GM19372 (cell line): ENCODE results near the gene EPHA6.
"Not testable (repeated sequence)": the region's sequence is repeated elsewhere in the genome, so short reads cannot be mapped to it uniquely, and the experiment has no call there.

Experiments used
- ATAC-seq: cut with Tn5 transposase; IDR thresholded peaks from one replicate; pipeline ENCODE4 v1.9.1; 2021; ENCODE audit warnings: mild to moderate bottlenecking, low read depth, moderate library complexity; ENCODE audit not compliant: unreplicated experiment

EPHA6 gene

DNA sequence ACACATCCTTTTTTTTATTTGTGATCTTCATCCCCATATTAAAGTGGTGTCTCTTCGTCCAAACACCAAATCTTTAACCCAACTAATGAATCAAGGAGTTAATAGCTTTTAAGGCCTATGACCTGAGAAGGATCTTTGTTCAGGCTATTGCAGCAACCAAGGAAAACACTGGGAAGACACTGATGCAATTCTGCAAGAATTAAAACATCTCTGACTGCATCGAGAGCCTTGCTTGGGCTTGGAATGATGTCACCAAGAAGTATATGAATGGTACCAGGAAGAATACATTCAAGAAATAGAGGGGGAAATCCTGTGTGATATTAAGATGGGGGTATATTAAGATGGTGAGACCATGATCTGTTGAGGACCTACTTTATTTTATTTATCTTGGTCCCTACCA lies 736.0 kb downstream of the EPHA6 start:
- ATAC-seq, result no peak

DNA sequence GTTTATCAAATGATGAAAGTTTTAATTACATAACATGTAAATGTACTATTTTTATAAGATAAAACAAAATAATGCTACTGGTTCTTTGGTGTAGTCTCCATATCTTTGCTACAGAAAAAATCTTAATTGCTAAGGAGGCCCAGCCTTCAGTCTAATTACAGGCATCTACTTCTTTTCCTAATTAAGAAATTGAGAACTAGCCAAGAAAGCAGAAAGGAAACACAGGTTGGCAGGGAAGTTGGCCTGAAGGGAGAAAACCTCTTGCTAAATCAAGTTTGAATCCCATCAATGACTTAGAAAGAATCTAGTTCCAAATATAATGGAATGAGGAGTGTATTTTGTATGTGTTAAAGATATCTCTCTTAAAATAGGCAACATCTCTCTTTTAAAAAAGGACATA lies 737.8 kb downstream of the EPHA6 start:
- no peak for ATAC-seq

DNA sequence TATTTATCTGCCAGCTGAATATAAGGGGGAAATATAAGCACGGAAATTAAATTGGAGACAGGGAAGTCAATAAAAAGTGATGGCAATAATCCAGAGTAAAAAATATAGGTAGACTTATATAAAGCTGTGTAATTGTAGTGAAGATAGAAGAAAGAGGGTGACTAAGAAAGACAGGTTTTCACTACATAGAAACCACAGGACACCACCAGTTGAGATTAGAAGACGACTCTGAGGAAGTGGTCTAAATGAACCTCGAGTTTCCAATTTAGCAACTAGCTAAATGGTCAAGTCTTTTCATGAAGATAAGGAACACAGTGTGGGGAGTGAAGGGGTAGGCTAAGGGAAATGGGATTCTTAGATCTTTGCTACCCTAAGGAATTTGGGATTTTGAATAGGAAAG lies 761.3 kb downstream of the EPHA6 start:
- no peak for ATAC-seq

DNA sequence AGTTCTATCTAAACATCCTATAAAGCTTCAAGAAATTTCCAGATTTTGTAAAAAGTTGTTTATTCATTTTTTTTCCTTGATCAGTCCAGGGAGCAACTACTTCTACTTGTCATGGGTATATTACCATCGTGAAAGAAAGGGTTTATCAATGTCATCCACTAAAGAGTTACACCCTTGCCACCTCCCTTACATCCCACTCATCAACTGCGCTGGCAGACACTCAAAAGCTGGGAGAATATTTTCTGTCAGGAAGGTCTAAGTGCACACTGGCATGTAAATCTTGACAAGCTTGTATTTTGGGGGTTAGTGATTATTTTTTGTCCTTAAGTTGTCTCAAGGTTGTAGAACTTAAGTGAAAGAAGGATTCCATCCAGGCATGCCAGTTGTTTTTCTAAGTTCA lies 761.8 kb downstream of the EPHA6 start:
- ATAC-seq, result no peak

DNA sequence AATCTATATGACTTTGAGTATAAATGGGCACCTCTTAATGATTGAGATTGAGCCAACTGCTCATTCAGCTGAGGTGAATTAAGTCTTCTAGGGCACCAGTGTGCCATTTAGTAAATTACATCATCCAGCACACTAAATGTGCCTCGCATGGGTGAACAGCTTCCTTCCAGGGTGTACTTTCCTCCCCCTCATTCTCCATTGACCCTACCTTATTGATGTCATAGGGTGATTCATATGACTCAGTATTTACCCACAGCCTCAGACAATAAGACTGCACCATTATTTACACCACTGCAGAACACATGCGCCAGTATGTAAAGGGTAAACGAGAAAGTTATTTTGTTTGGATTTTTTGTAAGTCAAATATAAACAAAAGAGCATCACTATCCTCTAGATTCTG lies 765.0 kb downstream of the EPHA6 start:
- ATAC-seq, result no peak

DNA sequence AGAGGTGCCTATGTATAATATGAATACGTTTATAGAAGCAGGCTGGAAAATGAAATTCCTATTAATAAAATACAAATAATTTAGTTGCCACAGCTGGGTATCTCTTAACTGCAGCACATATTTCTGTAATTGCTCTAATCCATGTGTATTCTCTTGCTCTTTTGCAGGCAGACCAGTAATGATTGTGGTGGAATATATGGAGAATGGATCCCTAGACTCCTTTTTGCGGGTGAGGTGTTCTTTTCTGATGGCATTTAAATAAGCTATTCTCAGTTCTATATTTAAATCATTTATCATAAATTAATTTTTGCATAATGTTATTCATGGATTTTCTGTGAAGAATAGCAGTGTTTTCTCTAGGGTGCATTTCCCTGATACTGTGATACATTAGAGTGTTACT lies 796.2 kb downstream of the EPHA6 start:
- ATAC-seq, result no peak

DNA sequence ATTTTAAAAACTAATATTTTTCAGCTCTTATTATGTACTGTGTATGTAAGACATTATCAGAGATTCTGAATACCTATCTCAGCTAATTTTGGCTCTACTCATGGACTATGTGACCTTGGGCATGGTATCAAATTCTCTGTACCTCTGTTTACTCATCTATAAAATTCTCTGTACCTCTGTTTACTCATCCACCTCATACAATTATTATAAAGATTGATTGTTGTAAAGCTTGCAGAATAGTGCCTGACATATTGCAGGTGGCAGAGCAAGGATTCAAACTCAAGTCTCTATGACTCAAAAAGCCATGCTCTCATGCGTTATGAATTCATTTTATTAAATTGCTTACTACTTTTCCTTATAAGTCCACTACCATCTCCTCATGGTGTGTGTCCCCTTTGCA lies 798.2 kb downstream of the EPHA6 start:
- no peak for ATAC-seq

DNA sequence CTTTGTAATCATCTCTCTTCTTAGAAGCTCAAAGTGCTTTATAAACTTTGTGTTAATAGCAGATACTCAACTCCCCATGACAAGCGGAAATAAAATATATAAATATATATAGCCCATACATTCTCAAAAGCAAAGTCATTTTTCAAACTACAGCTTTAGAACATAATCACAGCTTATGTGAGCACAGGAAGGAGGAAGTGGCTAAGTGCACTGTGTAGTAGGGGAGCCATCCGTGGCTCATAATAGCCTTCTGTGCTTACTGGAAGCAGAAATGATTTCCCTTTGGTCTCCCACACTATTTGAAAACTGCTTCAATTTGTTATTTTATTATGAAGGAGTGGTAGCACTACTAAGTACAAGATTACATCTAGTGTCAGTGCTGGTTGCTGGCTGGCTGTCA lies 798.7 kb downstream of the EPHA6 start:
- no peak for ATAC-seq

DNA sequence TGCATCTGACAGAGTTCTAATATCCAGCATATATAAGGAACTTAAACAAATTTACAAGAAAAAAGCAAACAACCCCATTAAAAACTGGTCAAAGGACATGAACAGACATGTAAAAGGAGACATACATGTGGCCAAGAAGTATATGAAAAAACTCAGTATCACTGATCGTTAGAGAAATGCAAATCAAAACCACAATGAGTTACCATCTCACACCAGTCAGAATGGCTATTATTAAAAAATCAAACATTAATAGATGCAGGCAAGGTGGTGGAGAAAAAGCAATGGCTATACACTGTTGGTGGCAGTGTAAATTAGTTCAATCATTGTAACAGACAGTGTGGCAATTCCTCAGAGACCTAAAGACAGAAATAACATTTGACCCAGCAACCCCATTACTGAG lies 806.1 kb downstream of the EPHA6 start:
- ATAC-seq, result not testable (repeated sequence)

DNA sequence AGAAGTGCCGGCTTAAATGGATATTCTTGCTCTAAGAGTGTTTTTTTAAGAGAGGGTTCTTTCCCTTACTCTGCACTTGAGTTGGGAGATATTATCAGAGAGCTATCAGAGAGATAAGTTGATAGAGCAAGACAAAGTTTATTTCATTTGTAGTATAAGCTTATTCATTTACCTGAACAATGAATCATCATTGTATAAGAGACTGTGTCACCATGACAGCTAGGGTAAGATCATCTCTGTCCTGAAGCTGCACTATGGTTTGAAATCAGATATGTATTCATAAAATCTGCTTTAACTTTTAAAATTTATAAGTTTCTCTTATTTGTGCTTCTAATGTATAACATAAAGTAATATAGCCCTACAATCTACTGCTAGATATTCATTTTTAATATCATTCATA lies 822.1 kb downstream of the EPHA6 start:
- ATAC-seq, result no peak

DNA sequence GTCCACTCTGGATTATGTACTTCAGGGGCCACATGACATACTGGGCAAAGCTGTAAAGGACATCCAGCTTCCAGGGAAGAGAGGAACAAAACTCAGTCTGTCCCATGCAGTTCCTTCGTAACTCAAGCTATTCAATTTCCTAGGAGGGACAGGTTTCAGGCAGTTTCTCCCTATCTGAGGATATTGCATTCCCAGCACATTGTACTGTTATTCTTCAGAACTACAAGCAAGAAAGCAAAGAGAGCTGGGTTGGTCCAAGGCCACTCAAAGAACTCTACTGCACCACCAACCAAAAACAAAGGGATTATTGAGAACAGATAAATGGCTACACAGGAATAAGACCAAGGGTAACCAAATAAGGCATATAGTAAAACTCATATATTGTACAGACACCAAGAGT lies 832.5 kb downstream of the EPHA6 start:
- ATAC-seq, result no peak

DNA sequence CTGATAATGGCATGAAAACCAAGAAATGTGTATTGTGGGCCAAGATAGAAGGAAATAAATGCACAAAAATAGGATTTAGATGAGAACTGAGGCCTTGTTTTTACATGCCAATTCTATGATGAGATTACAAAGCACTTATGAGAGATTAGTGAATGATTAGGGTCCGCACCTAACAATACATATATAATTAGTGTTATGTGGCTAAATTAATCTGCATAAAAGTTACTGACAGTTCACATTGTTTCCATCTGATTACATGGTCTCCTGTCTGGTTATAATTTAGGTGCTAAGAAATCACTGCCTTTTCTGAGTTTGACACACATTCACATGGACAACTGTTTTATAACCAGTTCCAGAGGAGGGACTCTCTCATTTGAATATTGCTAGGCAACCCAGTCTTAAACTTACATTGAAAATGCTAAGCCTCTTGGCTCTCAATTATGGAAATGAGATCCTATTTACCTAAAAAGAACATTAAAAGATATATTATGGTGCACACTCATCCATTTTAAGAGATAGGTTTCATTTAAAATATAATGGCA lies 833.1 kb downstream of the EPHA6 start:
- no peak for ATAC-seq

DNA sequence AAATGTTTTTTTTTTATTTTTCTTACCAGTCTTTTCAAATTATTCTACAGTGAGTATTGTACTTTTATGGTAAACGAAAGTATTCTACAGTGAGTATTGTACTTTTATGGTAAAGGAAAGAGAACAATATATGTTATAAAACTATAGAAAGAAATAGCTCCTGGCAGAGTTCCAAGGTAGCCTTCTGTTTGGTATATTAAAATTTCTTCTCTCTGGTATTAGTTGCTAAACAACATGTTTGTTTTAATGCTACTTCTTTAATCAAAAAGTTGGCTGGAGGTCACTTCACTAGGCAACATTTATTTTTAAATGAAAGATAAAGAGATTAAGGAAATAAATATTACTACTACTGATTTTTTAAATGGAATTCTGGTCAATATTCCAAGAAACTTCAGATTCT lies 841.6 kb downstream of the EPHA6 start:
- no peak for ATAC-seq

DNA sequence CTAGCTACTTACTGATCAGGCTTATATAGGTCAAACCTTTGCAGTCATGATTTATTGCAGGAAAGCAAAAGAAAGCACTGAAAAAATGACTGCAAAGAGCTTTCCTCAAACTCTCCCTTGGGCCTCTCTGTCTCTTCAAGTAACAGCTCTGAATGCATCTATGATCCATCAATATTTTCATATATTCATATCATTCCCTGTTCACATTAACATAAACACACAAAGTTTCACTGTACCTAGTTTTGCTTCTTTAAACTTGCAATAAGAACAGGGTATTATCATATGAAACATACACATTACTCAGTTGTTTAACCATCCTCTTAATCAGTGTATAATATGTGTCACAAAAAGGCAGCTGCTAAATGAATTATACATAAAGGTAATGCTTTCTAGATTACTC lies 842.2 kb downstream of the EPHA6 start:
- no peak for ATAC-seq

DNA sequence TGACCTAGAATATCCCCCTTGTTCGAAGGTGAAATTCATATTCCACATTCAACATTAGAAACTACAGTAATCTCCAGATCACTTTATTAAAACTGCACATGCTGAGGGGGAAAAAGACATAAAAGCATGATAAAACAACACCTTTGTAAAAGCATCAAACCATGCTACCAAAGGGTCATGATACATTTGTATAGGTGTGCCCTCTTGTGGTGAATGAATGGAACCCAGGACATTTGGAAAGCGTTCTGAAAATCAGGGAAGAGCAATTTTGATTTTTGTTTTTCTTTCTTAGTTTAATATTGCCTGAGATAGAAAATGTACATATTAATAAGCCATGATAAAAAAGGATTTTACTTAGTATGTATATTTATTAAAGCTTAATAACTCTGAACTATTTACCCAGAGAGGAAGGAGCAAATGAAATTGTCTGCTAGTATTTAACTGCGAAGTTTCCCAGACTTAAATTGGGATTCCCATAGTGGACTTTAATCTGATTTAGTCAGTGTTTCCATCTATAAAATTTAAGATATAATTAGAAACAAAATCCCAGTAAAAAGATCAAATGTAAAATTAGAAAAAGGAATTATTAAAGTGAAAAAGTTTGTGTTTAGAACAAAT lies 844.4 kb downstream of the EPHA6 start:
- no peak for ATAC-seq

DNA sequence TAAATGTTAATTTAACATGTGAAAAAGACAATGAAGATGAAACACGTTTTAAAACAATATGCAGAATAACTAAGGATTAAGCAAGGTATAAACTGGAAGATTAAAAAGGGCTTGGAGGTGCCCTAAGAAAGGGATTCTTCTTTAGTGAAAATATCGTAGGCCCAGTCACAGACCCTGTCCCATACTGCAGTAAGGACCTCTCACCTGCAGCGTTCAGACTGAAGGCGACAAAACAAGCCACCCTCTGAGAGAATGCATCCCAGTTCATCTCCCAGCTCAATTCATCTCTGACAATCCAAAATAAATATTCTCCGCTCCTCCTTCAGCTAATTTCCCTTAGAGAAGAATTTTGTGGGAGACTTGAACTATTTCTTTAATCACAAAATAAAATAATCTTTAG lies 847.9 kb downstream of the EPHA6 start:
- no peak for ATAC-seq

DNA sequence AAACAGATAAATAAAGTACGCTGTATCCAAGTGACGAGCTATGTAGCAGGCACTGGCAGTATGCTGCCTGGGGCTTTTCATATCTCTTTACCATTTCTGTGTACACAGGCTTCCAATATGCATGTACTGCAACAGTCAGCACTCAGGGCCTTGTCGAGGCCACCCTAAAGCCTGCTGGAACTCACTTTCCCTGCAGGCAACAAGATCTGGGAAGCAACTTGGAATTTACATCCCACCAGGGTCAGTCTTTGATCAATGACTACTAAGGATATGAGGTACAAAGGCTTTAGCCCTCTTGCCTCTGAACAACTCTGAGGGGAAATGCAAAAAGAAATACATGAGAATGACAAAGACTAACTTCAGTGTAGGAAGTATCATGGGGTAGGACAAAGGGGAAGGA lies 848.4 kb downstream of the EPHA6 start:
- ATAC-seq, result no peak

DNA sequence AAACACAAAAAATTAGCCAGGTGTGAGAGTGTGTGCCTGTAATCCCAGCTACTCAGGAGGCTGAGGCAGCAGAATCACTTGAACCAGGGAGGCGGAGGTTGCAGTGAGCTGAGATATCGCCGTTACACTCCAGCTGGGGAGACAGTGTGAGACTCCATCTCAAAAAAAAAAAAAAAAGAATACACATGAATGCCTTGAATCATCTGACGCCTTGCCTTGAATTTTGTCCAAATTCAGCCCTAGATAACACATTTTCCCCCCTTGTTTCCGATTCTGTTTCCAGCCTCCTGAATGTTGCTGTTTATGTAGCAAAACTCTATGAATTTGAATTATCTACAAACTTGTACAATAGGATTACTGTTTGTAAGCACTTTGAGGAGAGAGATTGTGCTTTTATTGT lies 851.5 kb downstream of the EPHA6 start:
- no peak for ATAC-seq

DNA sequence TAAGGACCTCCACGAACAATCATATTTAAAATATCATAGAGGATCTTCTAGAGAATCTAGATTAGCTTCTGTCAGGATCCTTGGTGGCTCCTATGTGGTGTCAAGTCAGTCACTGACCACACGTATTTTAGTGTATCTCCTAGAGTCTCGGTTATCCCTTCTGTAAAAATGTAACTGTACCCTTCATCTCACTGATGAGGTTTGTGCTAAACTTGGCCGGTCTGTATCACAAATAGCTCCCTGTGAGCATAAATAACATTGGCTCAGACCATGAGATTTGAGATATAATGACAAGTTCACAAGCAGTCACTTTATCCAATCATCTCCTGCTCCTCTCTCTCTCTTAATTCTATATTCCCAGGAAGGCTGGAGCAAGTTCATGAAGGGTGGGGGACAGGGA lies 856.6 kb downstream of the EPHA6 start:
- no peak for ATAC-seq

DNA sequence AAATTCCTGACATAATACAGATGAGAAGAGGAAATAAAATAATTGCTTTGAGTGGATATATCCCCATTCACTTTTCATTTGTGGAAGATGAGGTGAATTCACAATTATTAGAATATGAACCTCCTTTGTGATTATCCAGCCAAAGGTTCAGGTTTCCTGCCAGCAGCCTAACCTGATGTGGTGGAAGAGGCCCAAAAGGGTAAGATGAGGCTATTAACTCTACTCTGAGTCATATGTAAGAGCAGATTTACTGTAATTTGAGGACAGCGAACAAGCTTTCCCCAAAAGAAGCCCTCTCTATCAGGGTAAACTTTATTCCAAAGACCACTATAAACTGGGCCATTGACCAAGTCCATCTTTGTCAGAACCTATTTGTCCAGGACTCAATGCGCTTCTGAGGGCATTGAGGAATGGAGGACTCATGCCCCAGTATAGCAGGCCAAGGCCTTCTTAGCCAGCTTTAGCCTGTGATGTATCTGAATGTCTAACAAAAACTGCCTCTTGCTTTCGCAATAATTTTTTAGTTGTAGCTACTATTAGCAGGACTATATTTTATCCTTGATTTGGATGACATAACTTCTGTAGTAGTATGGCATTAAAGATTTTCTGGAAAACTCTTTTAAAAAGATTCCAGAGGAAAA lies 859.1 kb downstream of the EPHA6 start:
- no peak for ATAC-seq

DNA sequence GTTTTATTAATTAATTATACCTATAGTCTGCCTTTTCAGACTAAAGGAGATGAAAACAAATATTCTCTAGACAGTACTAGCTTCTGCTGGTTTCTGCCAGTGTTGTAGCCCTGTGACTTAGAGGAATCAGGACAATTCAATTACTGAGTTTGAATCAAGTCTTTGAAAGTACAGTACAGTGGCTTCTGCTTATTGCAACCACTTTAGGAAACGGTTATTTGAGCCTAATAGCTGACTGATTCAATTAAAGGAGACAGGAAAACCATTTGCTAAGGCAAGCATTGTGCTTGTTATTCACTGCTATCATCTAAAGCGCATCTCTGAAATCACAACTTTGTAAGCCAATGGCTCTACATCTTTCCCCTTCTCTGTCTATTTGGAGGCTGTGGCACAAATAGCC lies 860.1 kb downstream of the EPHA6 start:
- ATAC-seq, result no peak

DNA sequence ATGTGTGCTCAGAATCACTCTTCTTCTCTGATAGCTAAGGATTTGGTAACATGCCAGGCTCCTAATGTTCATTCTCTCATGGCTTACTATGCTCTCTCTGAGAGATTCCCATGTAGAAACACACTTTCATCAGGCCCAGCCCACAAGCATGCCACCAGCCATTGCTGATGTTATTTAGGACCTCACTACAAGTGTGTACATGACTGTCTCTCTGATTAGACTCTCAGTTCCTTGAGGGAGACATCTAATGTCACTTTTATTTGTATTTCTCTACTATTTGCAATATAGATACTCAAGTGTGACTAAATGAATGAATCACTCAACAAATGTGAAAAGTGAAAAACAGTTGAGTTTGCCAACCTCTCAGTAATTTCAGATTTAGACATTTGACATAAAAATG lies 865.8 kb downstream of the EPHA6 start:
- no peak for ATAC-seq

DNA sequence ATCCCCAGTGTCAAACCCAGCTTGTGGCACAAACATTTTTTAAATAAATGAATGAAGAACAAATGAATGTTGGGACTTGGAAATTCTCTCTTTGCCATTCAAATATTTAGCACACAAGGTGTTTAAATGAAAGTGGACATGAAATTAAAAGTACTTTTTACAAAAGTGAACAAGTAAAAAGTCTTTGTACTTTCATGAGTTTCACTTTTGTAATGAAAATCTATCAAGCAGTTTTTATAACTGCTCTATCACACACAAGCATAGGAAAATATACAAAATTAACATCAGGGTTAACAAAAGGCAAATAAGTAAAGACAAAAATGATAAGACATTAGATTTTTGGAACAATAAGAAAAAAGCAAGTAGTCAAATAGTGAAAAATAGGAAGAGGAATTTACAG lies 866.3 kb downstream of the EPHA6 start:
- ATAC-seq, result no peak
